HG02610 (cell line): ENCODE results near the gene SPINDOC.
A peak's percentile ranks its signal among the peaks of the same experiment; 100 is the strongest.
"Not testable (repeated sequence)": the region's sequence is repeated elsewhere in the genome, so short reads cannot be mapped to it uniquely, and the experiment has no call there.

Experiments used
- ATAC-seq: cut with Tn5 transposase; IDR thresholded peaks from one replicate; pipeline ENCODE4 v1.9.1; 2021; ENCODE audit warnings: mild to moderate bottlenecking, moderate library complexity; ENCODE audit not compliant: unreplicated experiment

Gene SPINDOC

DNA sequence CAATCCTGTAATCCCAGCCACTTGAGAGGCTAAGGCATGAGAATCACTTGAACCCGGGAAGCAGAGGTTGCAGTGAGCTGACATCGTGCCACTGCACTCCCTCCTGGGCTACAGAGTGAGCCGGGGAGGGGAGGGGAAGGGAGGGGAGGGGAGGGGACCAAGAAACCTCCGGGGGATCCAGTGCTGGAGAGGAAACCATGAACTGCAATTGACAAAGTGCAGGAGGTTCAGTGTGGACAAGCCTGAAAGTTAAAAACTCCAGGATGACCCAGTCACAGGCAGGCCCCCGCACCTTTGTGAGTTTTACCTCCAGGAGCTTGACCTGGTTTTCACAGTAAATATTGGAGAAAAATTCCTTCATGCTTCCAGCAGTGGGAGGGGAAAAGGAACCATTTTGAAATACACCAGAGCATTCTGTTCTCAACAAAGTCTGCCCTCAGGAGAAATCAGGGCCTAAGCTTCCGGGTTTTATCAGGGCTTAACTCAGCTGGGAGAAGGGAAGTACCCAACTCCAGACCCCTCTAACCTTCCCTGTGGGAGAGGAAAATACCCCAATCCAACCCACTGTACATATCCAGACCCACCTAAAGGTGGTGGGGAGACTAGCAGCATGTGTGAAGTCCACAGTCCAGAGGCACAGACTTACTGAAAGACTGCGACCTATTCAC lies 29.2 kb upstream of the SPINDOC start:
- ATAC-seq = no peak

GRCh38 chr11:63785823-63786222 lies 27.4 kb upstream of the SPINDOC start:
- ATAC-seq = no peak

DNA sequence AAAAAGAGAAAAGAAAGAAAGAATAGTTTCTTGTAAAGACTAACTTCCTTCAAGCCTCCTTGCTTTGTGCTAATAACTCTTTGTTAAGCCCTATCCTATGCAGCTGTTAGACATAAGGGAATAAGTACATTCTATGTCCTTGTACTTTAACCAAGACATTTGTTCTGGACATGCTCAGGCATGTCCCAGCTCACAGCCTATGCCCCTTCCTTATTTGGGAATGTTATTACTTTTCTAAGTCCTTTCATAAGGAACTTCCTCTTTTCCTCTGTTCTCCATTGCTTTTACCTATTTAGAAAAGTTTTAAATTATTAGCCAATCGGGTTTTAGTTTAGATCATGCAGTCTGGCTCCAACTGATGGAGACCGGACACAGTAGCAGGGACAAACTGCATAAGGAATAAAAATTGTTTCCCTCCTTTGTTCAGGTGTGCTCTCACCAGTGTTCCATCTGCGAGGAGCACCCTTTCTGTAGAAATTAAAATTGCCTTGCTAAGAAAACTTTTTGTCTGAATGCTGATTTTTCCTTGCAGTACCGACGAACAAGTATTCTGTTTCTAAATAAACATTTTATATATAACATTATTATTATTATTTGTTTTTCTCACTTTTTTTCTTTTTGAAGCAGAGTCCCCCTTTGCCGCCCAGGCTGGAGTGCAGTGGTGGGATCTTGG lies 21.6 kb upstream of the SPINDOC start:
- ATAC-seq = no peak

GRCh38 chr11:63793161-63793560 lies 20.1 kb upstream of the SPINDOC start:
- ATAC-seq = no peak

DNA sequence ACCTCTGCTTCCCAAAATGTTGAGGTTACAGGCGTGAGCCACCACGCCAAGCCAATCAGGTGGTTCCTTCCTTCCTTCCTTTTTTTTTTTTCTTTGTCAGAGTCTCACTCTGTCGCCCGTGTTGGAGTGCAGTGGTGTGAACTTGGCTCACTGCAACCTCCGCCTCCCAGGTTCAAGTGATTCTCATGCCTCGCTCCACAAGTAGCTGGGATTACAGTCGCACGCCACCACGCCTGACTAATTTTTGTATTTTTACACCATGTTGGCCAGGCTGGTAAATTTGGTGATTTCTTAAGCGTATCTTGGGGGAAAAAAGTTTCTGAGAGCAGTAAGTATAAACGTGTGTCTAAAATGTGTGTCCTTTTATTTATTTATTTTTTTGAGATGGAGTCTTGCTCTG lies 18.2 kb upstream of the SPINDOC start:
- no peak for ATAC-seq

DNA sequence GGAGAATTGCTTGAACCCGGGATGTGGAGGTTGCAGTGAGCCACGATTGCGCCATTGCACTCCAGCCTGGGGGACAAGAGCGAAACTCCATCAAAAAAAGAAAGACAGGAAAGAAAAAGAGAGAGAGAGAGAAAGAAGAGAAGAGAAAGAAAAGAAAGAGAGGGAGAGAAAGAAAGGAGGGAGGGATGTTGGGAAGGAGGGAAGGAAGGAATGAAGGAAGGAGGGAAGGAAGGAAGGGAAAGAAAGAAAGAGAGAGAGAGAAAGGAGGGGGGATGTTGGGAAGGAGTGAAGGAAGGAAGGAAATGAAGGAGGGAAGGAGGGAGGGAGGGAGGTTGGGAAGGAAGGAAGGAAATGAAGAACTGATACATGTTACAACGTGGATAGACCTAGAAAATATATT lies 12.3 kb upstream of the SPINDOC start:
- no peak for ATAC-seq

- ATAC-seq = no peak
Measured at GRCh38 chr11:63802637-63803414, 10.4 kb upstream of the SPINDOC start.

DNA sequence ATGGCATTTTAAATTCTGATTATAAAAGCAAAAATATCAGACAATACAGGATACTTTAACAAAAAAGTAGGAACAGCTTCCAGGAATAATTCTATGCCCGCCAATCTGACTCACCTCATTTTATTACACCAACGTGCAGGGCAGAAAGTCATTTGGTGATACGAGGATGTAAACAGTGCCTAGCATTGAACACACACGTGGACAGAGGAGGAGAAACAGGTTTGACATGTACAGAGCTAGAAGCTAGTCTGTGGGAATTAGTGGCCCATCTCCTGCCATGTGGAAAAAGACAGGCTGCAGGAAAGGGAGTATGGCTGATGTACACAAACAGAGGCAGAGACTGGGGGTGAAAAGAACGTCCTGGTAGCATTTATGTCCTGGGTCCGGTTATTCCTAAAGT lies 9.0 kb upstream of the SPINDOC start:
- no peak for ATAC-seq

- no peak for ATAC-seq
Measured at GRCh38 chr11:63805844-63806415, 7.3 kb upstream of the SPINDOC start.

DNA sequence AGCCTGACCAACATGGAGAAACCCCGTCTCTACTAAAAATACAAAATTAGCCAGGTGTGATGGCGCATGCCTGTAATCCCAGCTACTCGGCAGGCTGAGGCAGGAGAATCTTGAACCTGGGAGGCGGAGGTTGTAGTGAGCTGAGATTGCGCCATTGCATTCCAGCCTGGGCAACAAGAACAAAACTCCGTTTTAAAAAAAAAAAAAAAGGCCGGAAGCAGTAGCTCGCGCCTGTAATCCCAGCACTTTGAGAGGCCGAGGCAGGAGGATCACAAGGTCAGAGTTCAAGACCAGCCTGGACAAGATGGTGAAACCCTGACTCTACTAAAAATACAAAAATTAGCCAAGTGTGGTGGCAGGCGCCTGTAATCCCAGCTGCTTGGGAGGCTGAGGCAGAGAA lies 2.9 kb upstream of the SPINDOC start:
- ATAC-seq = not testable (repeated sequence)

- no peak for ATAC-seq
Measured at GRCh38 chr11:63811522-63811921, 1.7 kb upstream of the SPINDOC start.

DNA sequence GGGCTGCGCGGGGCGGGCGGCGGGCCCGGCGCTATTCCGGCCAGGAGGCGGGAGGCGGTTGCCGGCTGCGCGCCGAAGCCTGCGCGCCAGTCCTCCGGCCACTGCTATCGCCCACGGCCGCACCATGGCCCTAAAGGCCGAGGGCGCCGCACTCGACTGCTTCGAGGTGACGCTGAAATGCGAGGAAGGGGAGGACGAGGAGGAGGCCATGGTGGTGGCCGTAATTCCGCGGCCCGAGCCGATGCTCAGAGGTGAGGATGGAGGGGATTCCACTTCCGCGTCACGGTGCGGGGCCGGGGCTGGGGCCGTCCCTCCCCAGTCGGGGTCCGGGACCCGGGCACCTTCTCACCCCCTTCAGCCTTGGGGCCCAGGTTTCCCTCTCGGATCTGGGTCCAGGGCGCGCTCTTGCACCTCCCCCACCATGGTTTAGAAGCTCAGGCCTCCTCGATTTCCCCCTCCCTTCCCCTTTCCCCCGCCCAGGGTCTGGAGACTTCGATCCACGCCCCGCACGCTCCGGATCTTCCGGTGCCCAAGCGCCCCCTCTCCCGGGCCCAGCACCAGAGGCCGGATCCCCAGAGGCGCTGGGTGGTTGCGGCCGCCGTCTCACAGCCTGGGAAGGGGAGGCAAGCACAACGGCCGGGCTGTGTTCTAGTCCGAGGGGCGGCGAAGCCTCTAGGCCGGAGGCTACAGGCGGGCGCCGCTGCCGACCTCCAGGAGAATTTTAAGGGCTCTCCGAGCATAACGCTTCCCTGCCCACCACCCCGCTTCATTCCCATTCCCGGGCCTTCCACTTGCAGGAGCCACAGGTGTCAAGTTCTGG lies 517 bp downstream of the SPINDOC start:
- ATAC-seq = peak; percentile 38

DNA sequence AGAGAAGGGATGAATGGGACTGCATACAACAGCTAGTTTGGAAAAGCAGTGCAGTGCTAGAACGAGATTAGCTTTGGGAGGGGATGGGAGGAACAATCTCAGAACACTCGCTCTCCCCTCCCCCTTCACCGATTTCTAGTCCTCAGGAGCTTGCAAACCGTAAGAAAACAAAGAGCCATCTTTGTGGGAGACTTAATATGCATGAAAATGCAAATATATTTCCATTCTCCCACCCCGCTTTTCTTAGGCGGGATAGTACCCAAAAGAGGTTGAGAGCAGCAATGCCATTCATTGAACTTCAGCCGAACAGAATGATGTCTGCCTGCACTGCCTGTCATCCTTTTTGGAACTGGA lies 1.1 kb downstream of the SPINDOC start:
- ATAC-seq = no peak

DNA sequence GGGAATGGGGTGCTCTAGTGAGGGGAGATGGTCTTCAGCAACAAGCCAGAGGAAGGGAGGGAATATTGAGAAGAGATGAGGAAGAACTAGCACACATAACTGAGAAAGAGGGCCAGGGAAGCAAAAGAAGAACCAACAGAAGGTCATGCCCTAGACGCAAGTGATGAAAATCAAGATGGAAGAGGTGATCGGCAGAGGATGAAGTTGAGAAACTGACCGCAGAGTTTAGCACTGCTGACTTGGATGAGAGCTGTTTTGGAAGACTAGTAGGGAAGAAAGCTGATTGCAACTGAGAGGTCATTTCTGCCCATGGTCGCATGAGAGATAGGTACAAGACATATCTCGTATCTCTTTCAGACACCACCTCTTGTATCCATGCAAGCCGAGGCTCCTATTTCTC lies 2.9 kb downstream of the SPINDOC start:
- no peak for ATAC-seq

GRCh38 chr11:63816732-63817131 lies 3.5 kb downstream of the SPINDOC start:
- ATAC-seq = no peak

- no peak for ATAC-seq
Measured at GRCh38 chr11:63817758-63818498, 4.7 kb downstream of the SPINDOC start.

- no peak for ATAC-seq
Measured at GRCh38 chr11:63818609-63819008, 5.4 kb downstream of the SPINDOC start.

GRCh38 chr11:63821411-63821810 lies 8.2 kb downstream of the SPINDOC start:
- ATAC-seq = no peak

DNA sequence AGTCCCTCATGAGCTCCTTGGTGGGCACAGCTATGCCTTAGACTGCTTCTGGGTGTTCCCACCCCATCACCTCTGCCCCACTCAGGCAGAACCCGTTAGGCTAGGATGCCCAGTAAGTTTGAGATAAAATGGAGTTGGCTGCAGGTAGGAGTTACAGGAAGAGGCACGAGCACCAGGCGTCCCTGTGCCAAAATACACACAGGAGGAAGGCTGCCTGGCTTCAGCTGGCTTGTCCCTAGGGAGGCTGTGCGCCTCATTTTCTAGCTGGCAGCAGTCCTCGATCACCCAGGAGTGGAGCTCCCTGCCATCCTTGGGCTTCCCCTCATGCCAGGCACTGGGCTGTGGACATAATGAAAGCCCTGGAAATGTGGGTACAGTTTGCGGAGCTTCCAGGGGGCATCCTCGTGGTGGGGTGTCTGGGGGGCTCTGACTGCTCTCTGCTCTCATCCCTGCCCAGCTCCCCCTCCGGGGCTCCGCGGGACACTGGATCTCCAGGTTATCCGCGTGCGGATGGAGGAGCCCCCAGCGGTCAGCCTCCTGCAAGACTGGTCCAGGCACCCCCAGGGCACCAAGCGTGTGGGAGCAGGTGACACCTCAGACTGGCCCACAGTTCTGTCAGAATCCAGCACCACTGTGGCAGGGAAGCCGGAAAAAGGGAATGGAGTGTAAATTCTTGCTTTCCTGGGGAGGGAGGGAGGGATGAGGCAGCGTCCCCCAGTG lies 13.4 kb downstream of the SPINDOC start:
- no peak for ATAC-seq
